Progenitor cell of endocrine pancreas (in vitro differentiated cells): Measurements from ENCODE around the gene KCTD6. TPM values are rescaled to one million over a fixed set of nuclear protein-coding genes. Genes with fewer than 3 reads are reported as not detected.

Experiments
- DNase-seq: peaks from one replicate; pipeline ENCODE4 v3.0.0; 2021; ENCODE audit warnings: low spot score; ENCODE audit not compliant: unreplicated experiment
- H3K27ac Mint-ChIP-seq: 2 replicates; pipeline ENCODE4 v1.8.0; 2021; ENCODE audit warnings: mild to moderate bottlenecking, moderate library complexity, mixed read lengths
- H3K27me3 Mint-ChIP-seq: 2 replicates; pipeline ENCODE4 v1.8.0; 2021; ENCODE audit warnings: mixed read lengths
- H3K36me3 Mint-ChIP-seq: 2 replicates; pipeline ENCODE4 v1.8.0; 2022; ENCODE audit warnings: mixed read lengths; ENCODE audit not compliant: insufficient read depth
- H3K4me1 Mint-ChIP-seq: 2 replicates; pipeline ENCODE4 v1.8.0; 2021; ENCODE audit warnings: low read depth, mixed read lengths
- H3K4me3 Mint-ChIP-seq: 2 replicates; pipeline ENCODE4 v1.8.0; 2021; ENCODE audit warnings: low read depth, mild to moderate bottlenecking, moderate library complexity, mixed read lengths
- H3K9me3 Mint-ChIP-seq: 2 replicates; pipeline ENCODE4 v1.8.0; 2021; ENCODE audit warnings: low read depth, mixed read lengths
- total RNA-seq: library from RNA; stranded (reverse); gene quantifications from 2 replicates; pipeline ENCODE4 v1.2.1, GENCODE V29; 2021
- TF ChIP-seq, protein P1 (sequence below): fragments of 200-600 bp; sonication (generic); IDR thresholded peaks from one replicate; pipeline ENCODE4 v1.5.0; 2021; ENCODE audit warnings: antibody characterized with exemption, mild to moderate bottlenecking; ENCODE audit not compliant: unreplicated experiment

Gene KCTD6
- total RNA-seq, 1 donor from 2014 or later: 14.8 TPM

DNA sequence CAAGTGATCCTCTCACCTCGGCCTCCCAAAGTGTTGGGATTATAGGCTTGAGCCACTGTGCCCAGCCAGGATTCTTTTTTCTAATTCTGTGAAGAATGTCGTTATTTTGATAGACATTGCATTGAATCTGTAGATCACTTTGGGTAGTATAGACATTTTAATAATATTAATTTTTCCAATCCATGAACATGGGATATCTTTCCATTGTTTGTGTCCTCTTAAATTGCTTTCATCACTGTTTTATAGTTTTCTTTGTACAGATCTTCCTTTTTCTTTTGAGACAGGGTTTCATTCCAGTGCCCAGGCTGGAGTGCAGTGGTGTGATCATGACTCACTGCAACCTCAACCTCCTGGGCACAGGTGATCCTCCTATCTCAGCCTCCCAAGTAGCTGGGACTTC lies 11.6 kb upstream of the KCTD6 start:
- no peak for DNase-seq
- peaks cover 2% of the 10 kb centered on the region for H3K4me1 Mint-ChIP-seq
- H3K27me3 Mint-ChIP-seq: no peaks in the 10 kb centered on the region
- H3K36me3 Mint-ChIP-seq: peaks cover 1% of the 10 kb centered on the region
- TF ChIP-seq, protein P1, sequence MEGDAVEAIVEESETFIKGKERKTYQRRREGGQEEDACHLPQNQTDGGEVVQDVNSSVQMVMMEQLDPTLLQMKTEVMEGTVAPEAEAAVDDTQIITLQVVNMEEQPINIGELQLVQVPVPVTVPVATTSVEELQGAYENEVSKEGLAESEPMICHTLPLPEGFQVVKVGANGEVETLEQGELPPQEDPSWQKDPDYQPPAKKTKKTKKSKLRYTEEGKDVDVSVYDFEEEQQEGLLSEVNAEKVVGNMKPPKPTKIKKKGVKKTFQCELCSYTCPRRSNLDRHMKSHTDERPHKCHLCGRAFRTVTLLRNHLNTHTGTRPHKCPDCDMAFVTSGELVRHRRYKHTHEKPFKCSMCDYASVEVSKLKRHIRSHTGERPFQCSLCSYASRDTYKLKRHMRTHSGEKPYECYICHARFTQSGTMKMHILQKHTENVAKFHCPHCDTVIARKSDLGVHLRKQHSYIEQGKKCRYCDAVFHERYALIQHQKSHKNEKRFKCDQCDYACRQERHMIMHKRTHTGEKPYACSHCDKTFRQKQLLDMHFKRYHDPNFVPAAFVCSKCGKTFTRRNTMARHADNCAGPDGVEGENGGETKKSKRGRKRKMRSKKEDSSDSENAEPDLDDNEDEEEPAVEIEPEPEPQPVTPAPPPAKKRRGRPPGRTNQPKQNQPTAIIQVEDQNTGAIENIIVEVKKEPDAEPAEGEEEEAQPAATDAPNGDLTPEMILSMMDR: no peak
- no peak overlapping the region for H3K27ac Mint-ChIP-seq
- H3K9me3 Mint-ChIP-seq: peaks cover 10% of the 10 kb centered on the region
- no peak overlapping the region for H3K4me3 Mint-ChIP-seq

DNA sequence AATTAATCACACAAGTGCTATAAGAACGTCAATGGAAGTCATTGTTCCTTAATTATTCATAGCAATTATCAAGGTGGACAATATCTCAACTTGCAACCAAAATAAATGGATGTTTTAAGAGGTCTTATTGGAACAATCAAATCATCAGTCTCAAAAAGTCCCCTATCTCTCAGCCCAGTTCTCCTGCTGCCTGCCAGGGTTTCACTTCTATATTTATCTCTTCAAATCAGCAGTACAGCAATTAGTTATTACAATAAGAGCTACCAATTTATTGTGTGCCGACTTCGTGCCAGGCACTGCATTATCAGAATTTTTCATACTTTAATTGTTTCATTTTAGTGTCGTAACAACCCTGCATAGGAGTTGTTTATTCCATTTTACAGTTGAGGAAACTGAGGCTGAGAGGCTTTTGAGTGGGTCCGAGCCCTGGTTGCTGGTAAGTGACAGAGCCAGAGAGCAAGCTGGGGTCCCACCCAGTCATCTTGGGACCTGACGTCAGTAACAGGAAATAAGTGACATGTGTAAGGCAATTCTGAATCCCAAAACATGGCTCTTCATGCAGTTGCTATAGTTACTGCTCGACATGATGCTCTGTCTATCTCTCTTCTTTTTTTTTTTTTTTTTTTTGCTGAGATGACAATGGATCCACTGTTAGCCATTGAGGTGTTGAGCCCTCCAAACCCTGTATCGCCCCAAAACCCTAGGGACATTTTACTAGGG lies 8.8 kb upstream of the KCTD6 start:
- no peak for DNase-seq
- Mint-ChIP-seq H3K4me3 (no peak overlapping the region), H3K4me1 (peaks cover 14% of the 10 kb centered on the region), H3K27me3 (peaks cover 14% of the 10 kb centered on the region), H3K9me3 (peaks cover 10% of the 10 kb centered on the region), H3K36me3 (peaks cover 1% of the 10 kb centered on the region), H3K27ac (no peak overlapping the region)
- TF ChIP-seq, protein P1: no peak

DNA sequence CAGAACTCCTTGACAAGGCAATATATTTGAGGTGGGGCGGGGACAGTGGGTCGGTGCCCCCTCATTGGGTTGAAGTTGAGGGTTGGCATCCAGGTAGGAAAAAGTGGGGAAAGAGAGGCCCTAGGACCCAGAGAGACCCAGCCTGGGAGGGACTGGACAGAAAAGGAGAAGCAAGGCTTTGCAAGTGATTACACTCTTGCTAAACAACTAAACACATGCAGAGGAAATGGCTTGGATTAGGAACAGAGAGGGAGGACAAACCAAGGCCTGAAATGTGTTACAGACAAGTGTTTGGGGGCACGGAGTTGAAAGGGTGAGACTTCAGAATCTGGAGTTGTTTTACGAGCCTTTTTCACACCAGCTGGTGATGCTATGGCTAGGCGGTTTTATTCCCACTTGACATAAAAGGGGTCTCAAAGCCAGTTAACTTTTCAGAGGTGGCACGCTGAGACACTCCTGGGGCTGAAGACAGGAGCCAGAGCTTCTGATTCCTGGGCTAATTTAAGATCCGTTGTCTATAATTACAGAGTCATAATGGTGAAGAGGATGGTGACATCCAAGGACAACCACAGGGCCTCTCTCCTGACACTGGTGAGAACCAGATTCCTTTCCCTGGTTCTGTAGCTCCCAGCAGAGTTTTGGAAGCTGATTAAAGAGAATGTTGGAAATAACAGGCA lies 7.7 kb upstream of the KCTD6 start:
- DNase-seq: no peak
- Mint-ChIP-seq H3K4me1 (peaks cover 19% of the 10 kb centered on the region), H3K27ac (no peak overlapping the region), H3K36me3 (no peaks in the 10 kb centered on the region), H3K9me3 (peaks cover 7% of the 10 kb centered on the region), H3K4me3 (no peak overlapping the region), H3K27me3 (peaks cover 21% of the 10 kb centered on the region)
- TF ChIP-seq, protein P1: no peak

DNA sequence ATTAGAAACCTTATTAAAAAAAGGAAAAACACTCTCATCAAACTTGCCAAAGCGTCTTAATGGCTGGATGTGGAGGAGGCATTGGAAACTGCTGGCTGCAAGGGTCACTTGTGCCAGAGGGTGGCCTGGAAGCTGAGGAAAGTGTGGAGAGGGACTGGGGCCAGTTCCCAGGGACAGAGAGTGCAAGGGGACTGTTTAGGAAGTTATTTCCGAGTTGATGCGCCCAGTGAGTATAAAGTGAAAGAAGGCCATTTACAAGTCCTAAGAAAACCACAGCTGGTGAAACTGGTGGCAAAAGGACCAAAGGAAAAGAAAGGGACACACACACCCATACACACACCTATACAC lies 7.2 kb upstream of the KCTD6 start:
- Mint-ChIP-seq H3K27ac (no peak overlapping the region), H3K4me1 (peaks cover 19% of the 10 kb centered on the region), H3K4me3 (no peak overlapping the region), H3K27me3 (peaks cover 21% of the 10 kb centered on the region), H3K36me3 (no peaks in the 10 kb centered on the region), H3K9me3 (peaks cover 3% of the 10 kb centered on the region)
- DNase-seq: no peak
- TF ChIP-seq, protein P1: no peak

DNA sequence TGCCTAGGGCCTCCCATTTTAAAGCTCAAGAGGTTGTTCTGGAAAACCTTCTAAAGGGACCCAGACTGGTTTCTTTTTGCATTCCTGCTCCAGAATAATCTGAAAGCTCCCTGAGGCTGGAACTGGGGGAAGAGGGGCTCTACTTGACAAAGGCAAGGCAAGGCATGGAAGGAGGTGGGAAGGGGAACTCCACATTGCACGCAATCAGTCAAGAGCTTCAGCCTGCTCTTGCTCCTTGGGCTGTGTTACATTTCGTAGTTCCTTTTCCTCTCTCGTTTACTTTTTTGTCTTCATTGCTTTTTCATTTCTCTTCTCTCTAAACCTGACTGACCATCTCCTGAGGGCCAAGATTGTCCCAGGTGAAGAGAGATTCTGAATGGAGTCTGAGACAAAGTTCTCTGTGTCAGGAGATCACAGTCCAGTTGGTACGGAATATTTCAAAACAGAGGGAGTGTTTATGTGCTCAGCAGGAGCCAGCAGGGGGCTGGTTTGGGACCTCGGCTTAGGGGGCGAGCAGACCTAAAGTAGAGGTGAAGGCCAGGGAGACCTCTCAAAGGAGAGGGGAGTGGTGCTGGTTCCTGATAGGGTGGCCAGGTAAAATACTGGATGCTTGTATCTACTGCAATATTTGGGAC lies 6.0 kb upstream of the KCTD6 start:
- Mint-ChIP-seq H3K4me1 (peaks cover 19% of the 10 kb centered on the region), H3K9me3 (no peaks in the 10 kb centered on the region), H3K4me3 (no peak overlapping the region), H3K36me3 (no peaks in the 10 kb centered on the region), H3K27ac (no peak overlapping the region), H3K27me3 (peaks cover 21% of the 10 kb centered on the region)
- TF ChIP-seq, protein P1: no peak
- no peak for DNase-seq
